Endothelial cell (in vitro differentiated cells): ENCODE measurements around the gene ZFR2. TPM values are rescaled to one million over a fixed set of nuclear protein-coding genes. Genes with fewer than 3 reads are reported as not detected.
A peak's percentile ranks its signal among the peaks of the same experiment; 100 is the strongest.
"Not testable (repeated sequence)": the region's sequence is repeated elsewhere in the genome, so short reads cannot be mapped to it uniquely, and the experiment has no call there.

ENCODE experiments used
- DNase-seq: peaks from one replicate; pipeline ENCODE4 v3.0.0; 2021; ENCODE audit warnings: low spot score
- H3K27ac Mint-ChIP-seq: one replicate; pipeline ENCODE4 v1.8.0; 2021; ENCODE audit warnings: mixed read lengths, inconsistent platforms; ENCODE audit not compliant: unreplicated experiment
- H3K27me3 Mint-ChIP-seq: one replicate; pipeline ENCODE4 v1.8.0; 2021; ENCODE audit warnings: mild to moderate bottlenecking, moderate library complexity, mixed read lengths, inconsistent platforms; ENCODE audit not compliant: unreplicated experiment
- H3K36me3 Mint-ChIP-seq: one replicate; pipeline ENCODE4 v1.8.0; 2021; ENCODE audit warnings: mild to moderate bottlenecking, low read depth, mixed read lengths, inconsistent platforms; ENCODE audit not compliant: unreplicated experiment
- H3K4me1 Mint-ChIP-seq: one replicate; pipeline ENCODE4 v1.8.0; 2021; ENCODE audit warnings: mild to moderate bottlenecking, mixed read lengths, inconsistent platforms; ENCODE audit not compliant: unreplicated experiment
- H3K4me3 Mint-ChIP-seq: one replicate; pipeline ENCODE4 v1.8.0; 2021; ENCODE audit warnings: mild to moderate bottlenecking, mixed read lengths, inconsistent platforms; ENCODE audit not compliant: unreplicated experiment
- H3K9me3 Mint-ChIP-seq: one replicate; pipeline ENCODE4 v1.8.0; 2021; ENCODE audit warnings: mixed read lengths, inconsistent platforms; ENCODE audit not compliant: unreplicated experiment
- CTCF ChIP-seq: fragments of 200-600 bp; sonication (generic); IDR thresholded peaks from one replicate; pipeline ENCODE4 v1.5.0; 2021; ENCODE audit warnings: antibody characterized with exemption; ENCODE audit not compliant: unreplicated experiment
- total RNA-seq: library from RNA; stranded (reverse); fragmentation: NEBNext Ultra II Directional; extraction: Animal tissue kit (Norgen Biotek cat#: 25700); gene quantifications from one replicate; pipeline ENCODE4 v1.2.1, GENCODE V29; 2021; ENCODE audit not compliant: unreplicated experiment

ZFR2 gene
- total RNA-seq, 1 donor from 2014 or later, result 1.8 TPM

GRCh38 chr19:3760871-3761361 is 107.9 kb downstream of the ZFR2 start:
- Mint-ChIP-seq H3K36me3 (peaks cover 4% of the 10 kb centered on the region), H3K9me3 (no peaks in the 10 kb centered on the region), H3K4me3 (peak overlapping the region; percentile 99), H3K4me1 (peaks cover 8% of the 10 kb centered on the region), H3K27me3 (no peaks in the 10 kb centered on the region), H3K27ac (peak overlapping the region; percentile 72)
- TF ChIP-seq CTCF, result no peak
- DNase-seq, result no peak

DNA sequence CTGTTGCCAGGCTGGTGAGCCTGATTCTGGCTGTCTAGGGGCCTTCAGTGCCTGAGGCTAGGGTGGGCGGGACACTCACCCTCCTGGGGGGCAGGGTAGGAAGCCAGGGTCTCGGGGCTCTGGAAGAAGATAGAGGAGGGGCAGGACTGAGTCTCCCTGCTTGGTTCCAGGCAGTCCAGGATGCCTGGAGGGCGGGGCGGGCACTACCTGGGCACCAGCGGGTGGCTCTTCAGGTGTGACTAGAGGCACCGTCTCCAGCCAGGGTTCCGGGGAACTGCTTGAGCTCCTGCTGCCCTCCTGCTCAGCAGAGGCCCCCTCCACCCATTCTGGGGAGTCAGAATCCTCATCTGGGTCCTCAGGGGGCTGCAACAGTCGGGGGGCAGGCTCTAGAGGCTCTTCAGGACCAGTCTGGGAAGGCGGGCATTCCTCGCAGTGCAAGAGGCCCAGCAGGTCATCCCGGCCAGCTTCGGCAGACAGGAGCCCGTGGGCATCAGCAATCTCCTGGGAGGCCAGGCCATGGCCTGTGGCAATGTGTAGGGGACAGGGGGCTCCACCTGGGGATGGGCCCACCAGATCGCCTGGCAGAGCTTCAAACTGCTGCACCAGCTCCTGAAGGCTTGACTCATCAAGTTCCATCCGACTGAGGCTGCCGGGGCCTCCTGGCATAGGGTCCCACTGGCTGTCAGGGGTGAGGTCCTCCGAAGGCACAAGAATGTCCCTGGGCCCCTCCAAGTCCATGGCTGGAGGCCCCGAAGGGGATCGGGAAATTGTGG is 109.2 kb downstream of the ZFR2 start:
- Mint-ChIP-seq H3K27ac (no peak overlapping the region), H3K9me3 (no peaks in the 10 kb centered on the region), H3K4me1 (peaks cover 8% of the 10 kb centered on the region), H3K27me3 (no peaks in the 10 kb centered on the region), H3K36me3 (peaks cover 8% of the 10 kb centered on the region), H3K4me3 (no peak overlapping the region)
- DNase-seq, result no peak
- TF ChIP-seq CTCF, result no peak

GRCh38 chr19:3758297-3758696 is 110.5 kb downstream of the ZFR2 start:
- H3K27ac Mint-ChIP-seq, result not testable (repeated sequence)
- H3K36me3 Mint-ChIP-seq, result peaks cover 11% of the 10 kb centered on the region

GRCh38 chr19:3757705-3758104 is 111.1 kb downstream of the ZFR2 start:
- not testable (repeated sequence) for H3K9me3 Mint-ChIP-seq, H3K4me3 Mint-ChIP-seq, H3K4me1 Mint-ChIP-seq, DNase-seq, H3K27me3 Mint-ChIP-seq, H3K27ac Mint-ChIP-seq
- H3K36me3 Mint-ChIP-seq, result peaks cover 11% of the 10 kb centered on the region

More at GRCh38 chr19:3758297-3758696, 110.5 kb downstream of the ZFR2 start:
- not testable (repeated sequence) for H3K4me1 Mint-ChIP-seq, H3K4me3 Mint-ChIP-seq, H3K27me3 Mint-ChIP-seq, DNase-seq, H3K9me3 Mint-ChIP-seq

Other genes starting within 250 kb of the ZFR2 start
- 31.8 TPM for gene CACTIN, start 242.2 kb downstream of the ZFR2 start, total RNA-seq
- 65.8 TPM for gene PIP5K1C, start 168.6 kb downstream of the ZFR2 start, total RNA-seq
- 3.1 TPM for gene TJP3, start 160.7 kb downstream of the ZFR2 start, total RNA-seq
- 23.8 TPM for gene APBA3, start 107.3 kb downstream of the ZFR2 start, total RNA-seq
- gene MRPL54, start 106.4 kb downstream of the ZFR2 start, total RNA-seq, result 26.7 TPM
- not detected for gene RAX2, start 96.8 kb downstream of the ZFR2 start, total RNA-seq
- gene MATK, start 82.7 kb downstream of the ZFR2 start, total RNA-seq, result 10.9 TPM
- 0.67 TPM for gene ATCAY, start 11.6 kb upstream of the ZFR2 start, total RNA-seq
- 1.4 TPM for gene NMRK2, start 64.0 kb upstream of the ZFR2 start, total RNA-seq
- gene DAPK3, start 102.1 kb upstream of the ZFR2 start, total RNA-seq, result 316 TPM
- 2,896 TPM for gene EEF2, start 116.4 kb upstream of the ZFR2 start, total RNA-seq
- gene PIAS4, start 138.7 kb upstream of the ZFR2 start, total RNA-seq, result 41.2 TPM
- 14.5 TPM for gene ZBTB7A, start 197.9 kb upstream of the ZFR2 start, total RNA-seq